Measurements from ENCODE around the gene PIP4K2C.

PIP4K2C gene

DNA sequence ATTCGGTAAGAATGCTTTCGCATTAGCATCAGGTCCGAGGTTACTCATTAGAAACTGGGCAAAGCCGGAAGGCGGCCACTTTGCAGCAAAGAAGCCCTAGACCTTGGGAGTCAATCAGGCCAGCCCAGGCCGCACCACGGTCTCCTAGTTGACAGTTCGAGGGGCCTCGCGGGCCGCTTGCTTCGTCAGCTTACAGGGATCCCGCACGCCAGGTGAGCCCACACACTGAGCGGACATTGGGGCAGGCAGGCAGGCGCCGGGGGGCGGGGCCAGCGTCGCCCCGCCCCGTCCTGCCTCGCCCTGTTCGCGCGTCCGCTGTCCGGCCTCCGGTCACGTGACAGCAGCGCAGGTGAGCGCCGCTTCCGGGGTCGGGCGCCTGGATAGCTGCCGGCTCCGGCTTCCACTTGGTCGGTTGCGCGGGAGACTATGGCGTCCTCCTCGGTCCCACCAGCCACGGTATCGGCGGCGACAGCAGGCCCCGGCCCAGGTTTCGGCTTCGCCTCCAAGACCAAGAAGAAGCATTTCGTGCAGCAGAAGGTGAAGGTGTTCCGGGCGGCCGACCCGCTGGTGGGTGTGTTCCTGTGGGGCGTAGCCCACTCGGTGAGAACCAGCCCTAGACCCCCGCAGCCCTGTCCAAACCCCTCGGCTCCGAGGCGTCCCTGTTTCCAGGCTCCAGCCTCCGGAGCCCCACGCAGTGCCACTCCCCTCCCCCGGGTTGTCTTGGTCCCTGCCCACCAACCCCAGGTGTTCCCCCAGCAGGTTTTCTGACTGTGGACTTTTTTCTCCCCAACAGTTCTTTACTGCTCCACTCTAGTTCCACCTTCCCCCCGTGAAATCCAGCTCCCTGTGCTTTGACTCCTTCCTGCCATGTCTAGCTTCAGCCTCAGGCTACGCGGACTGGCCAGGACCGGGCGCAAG lies at the start of gene PIP4K2C:
Gene PIP4K2C, plus strand, starts transcription at position 329 of the 918 bp plus-strand sequence. Its CDS starts 98 bp downstream, at position 427.
- DNase-seq, result peak; percentile 97

DNA sequence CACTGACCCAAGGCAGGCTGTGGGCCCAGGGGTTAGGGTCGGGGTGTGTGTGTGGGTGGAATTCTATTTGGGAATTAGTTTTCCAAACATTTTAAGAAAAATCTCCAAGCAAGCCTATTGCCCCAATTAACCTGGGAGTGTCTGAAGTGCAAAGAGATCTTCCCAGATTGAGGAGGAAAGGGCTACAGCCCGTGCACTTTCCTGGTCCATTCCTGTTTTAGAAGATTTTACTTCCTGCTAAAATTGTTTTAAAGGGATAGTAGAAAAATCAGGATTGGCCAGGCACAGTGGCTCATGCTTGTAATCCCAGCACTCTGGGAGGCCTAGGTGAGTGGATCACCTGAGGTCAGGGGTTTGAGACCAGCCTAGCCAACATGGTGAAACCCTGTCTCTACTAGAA lies 49.3 kb upstream of the PIP4K2C start:
- no peak for DNase-seq

DNA sequence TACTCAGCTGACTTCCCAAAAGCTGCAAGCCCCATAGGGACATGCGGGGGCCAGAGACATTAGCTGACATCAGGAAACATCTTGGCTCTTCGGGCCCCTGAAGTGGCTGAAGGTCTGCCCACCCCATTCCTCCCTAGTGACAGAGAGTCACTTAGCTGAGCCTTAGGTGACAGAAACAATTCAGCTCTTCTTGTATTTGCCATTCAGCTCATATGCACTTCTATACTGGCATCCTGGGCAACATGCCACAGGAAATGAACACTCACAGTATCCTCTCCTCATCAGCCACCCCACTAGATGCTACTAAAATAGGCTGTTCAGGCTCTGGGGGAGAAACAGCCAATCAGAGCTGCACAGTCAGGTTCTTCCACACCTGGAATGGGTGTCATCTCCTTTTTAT lies 47.4 kb upstream of the PIP4K2C start:
- peak; percentile 28 for DNase-seq

DNA sequence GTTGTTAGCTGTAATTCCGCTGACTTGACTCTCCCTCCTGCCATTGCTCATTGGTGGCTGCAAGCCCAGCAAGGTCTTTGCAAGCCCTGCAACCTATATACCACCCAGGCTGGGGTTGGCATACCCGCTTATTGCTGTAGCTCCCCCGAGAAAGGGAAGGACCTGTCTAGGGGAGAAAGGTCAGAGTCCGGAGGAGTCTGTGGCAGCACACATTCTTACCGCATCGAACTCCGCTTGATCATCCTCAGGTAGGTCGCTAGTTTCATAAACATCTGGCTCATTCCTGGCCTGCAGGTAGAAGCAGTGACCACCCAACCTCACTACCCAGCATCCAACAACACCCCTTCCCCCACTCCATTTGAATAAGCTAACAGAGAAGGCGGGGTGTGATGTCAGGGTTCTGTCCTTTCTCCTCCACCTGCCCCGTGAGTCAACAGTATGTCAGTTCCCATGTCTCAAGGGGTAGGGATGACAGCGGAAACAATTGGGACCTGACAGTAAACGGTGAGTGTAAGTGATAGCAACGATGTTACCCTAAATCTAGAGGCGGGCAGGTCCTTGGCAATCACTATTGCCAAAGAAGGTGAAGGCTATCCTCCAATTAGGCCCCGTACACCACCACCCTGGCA lies 45.1 kb upstream of the PIP4K2C start:
- DNase-seq, result peak; percentile 92

DNA sequence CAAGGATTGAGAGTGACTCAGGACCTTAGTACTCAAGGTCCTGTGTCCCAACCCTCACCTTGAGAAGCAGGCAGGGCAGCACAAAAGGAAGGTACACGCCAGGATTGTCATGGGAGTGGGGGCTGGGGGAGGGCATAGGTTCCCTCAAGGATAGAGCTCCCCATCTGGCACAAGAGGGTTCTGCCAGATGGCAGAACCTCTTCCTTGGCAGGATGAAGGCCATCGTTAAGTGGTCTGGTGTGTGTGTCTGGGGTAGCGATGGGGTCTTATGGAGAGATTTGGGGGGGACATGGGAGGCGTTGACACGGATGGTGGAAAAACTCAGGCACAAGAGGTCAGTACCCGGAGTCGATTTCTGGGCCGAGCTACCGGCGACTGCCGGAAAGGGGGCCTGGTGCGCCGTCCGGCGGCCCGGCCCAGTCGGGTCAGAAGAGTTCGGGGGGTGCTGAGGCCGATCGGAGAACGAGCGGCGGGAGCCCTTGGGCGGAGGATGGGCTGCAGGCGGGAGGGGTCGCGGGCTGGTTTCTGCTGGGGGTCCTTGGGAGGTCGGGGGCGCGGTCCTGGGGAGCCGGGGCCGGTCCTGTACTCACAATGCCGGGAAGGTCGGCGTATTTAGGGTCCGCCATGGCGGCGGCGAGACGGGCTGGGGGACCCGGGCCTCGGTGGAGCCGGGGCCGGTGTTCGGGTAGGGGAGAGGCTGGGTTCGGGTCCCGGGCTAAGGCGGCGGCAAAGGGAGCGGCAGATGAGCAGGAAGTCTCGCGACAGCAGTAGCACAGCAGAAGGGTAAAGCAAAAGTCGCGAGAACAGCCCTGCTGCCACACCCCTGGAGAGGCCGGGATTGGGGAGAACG lies 44.3 kb upstream of the PIP4K2C start, which contains the start of gene DCTN2:
Gene DCTN2, minus strand, starts transcription at position 755 of the 850 bp plus-strand sequence. Its CDS starts 129 bp downstream, at position 626.
- peak; percentile 99 for DNase-seq

DNA sequence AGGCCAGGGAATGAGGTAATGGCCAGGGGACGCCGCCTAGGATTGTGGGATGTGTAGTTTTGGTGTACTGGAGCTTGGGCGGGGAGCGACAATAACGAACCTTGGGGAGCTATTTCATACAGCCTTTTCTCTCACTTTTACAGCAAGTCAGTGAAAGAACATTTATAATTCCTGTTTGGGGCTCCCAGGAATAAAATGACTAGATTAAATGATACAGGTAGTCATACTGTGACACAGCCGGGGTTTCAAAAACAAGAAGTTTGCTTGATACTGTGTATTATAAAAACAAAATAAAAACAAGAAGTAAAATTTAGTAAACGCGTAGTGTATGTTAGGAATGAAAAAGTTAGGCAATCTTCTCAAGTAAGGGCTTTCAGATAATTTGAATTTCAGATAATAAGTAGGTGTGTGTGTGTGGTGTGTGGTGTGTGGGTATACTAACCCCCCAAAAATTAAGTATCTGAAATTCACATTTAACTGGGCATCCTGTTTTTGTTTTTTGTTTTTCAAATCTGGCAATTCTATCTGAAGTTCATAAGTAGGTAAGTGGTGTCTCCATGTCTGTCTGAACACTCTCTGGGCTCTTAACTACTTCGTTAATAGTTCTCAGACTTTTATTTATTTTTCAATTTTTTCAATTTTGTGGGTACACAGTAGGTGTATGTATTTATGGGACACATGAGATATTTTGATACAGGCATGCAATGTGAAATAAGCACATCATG lies 43.5 kb upstream of the PIP4K2C start:
- no peak for DNase-seq

DNA sequence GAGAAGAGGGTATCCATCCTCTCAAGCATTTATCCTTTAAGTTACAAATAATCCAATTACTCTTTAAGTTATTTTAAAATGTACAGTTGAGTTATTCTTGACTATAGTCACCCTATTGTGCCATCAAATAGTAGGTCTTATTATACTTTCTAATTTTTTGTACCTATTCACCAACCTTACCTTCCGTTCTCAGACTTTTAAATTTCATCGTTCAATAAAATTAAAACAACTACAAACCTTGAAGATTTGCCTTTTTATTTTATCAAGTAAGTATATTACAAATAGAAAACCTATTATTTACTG lies 43.0 kb upstream of the PIP4K2C start:
- no peak for DNase-seq

DNA sequence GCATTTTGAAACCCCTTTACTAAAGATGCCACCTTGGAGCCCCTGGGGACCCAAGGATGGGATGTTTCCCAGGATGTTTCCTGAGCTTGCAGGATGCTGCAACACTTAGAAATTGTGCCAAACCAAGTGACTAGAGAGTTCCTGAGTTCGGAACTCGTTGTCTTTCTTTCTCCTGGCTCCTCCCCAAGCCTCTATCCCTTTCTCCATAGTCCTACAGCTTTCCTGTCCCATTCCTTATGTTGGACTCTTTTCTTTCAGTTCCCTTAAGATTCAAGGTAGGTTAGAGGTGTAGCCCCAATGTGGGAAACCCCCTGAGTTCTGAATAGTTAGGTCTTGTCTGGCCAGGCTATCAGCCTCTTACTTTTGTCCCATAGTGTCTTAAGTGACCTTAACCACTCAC lies 42.5 kb upstream of the PIP4K2C start:
- no peak for DNase-seq

DNA sequence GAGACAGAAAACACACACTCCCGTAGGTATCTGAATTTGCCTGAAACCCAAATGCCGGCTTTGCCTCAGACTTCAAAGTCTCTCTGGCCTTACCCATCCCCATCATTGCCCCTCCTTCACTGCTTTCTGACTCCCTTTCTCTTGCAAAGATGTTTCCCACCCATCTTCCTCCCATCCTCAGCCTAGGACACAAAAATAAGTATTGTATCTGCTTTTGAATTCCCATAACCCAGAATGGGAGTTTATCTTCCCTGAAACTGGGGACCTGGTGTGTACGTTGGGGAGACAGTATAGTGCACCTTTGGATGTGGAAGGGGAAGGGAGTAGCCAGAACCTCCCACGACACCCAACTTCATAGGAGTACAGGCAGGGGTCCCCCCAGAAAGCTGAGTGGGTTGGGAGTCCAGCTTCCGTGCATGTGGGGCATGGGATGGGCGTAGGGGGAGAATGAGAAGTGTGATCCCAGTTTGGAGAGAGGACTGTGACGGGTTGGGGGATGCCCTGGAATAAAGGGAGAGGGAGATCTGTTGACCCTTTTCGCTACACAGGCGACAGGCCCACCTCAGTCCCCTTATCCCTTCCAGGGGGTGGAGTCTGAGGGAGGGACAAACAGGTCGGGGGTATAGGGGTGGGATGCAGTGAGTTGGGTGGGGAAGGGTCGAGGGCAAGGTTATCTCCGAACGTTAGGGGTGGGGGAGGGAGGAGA lies 41.6 kb upstream of the PIP4K2C start:
- no peak for DNase-seq

DNA sequence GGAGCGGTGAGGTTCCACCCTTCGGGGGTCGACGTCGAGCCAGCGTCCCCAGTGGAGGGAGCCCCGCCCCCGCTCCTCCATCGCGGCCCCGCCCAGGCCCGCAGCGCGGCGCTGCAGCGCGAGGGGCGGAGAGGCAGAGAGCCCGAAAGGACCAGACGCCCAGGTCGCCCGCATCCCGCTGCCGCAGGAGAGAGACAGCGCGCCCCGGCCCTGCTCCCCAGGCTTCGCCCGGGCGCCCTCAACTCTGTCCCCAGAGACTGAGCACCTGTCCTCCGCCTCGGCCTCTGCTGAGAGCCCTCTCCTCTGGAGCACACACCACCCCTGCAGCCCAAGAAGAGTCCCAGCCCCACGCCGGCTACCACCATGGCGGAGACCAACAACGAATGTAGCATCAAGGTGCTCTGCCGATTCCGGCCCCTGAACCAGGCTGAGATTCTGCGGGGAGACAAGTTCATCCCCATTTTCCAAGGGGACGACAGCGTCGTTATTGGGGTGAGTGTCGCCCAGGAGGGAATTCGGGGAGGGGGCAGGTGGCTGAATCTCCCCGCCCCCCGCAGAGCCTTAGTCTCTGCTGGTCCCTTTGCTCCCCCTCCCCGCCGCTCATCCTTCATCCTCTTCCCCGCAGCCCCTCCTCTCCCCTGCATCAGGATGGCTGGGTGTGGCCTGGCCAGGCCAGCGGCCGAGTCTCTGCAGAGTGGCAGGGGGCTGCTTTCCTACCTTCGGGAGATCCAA lies 40.9 kb upstream of the PIP4K2C start, which contains the start of gene KIF5A:
Gene KIF5A, plus strand, starts transcription at position 136 of the 732 bp plus-strand sequence. Its CDS starts 228 bp downstream, at position 364.
- DNase-seq, result peak; percentile 75

DNA sequence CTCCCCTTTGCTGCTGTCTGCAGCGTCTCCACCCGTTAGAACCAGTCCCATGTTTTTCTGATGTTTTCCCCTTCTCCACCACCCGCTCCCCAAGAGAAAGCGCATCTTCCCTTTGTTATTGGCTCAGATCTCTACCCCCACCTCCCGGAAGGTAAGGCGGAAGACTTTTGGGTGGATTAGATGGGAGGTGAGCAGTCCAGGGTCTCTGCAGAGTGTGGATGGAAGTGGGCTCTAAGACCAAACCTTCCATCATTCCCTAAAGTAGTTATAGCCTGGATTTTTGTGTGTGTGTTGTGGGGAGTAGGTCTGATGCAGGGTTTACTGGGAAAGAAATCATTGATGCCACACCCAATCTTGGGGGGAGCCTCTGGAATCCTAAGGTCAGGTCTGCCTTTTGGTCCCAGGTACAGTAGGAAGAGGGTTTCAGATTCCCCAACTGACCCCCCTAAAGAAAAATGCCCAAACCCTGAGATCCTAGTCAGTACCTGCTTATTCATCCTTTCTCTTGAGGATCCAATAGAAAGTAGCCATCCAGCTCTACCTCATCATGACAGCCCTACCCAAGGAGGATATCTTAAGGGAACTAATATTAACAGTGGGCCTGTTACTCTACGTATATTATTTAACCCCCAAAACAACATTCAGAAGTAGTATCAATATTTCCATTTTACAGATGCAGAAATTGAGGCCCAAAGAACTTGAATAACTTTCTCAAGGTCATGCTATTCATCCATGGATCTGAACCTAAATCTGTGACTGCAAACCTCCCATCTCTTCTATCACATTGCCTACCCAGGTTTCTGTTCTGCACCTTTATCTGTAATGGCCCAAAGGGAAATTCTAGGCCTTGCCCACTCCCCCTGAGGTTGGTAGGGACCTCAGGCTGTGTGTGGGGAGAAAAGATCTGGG lies 40.1 kb upstream of the PIP4K2C start:
- DNase-seq, result no peak

DNA sequence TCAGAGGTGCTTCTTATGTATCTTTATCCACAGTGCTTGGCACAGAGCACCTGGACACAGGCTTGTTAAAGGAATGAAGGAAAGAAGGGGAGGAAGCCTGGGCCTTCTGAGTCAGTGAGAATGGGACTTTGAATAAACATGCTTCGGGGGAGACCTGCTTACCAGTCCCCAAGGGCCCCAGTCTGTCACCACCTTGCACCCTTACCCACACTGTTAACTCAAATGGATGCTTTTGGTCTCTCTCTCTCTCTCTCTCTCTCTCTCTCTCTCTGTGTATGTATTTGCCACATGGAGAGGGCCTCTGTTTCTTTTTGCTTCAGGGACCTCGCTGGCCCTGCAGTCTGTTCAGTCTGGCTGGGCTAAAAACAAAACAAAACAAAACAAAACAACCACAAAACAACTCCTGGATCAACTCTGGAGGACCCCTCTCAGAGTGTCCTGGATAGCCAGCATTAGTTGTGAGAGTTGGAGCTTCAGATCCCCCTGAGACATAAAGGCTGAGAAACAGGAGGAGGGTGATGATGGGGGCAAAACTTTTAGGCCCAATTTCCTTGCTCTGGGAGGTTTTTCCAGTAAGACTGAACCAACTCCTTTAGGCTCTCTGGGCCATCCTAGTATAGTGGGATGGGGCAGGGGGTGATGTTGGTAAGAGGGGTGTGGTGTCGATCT lies 39.2 kb upstream of the PIP4K2C start:
- DNase-seq, result no peak

DNA sequence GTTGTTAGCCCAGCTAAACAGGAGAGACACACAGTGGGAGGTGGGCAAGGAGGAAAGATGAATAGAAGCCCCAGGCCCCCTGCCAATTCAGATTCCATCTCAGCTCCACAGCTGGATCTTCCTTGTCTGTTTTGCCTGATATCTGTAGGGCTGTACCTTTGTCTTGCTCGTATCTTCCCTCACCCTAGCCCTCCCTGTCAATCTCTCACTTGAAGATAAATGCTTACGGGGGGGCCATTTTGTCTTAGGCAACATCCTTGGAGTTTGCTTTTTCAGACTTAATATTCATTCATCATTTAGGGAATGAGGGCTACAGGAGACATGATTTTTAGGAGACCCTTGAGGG lies 38.7 kb upstream of the PIP4K2C start:
- no peak for DNase-seq

DNA sequence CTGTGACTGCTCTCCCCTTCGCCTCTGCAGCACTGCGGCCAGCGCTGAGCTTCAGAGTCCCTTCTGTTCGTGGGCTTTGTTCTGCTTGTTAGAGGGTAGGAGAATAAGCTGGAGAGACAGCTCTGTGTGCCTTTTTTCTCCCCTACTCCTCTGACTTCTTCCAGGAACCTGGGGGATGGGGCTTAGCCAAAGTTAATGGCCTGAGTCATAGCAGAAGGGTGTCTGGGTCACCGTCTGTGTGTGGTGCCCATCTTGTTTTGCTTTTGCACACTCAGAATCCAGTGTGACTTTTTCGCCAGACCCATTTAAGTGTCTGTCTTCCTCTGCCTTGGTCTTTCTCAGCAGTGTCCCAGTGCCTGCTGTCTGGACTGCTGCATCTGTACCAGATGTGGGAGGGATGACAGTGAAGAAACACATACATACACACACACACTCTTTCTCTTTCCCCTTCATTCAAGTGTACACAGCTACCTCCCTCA lies 38.1 kb upstream of the PIP4K2C start:
- no peak for DNase-seq

DNA sequence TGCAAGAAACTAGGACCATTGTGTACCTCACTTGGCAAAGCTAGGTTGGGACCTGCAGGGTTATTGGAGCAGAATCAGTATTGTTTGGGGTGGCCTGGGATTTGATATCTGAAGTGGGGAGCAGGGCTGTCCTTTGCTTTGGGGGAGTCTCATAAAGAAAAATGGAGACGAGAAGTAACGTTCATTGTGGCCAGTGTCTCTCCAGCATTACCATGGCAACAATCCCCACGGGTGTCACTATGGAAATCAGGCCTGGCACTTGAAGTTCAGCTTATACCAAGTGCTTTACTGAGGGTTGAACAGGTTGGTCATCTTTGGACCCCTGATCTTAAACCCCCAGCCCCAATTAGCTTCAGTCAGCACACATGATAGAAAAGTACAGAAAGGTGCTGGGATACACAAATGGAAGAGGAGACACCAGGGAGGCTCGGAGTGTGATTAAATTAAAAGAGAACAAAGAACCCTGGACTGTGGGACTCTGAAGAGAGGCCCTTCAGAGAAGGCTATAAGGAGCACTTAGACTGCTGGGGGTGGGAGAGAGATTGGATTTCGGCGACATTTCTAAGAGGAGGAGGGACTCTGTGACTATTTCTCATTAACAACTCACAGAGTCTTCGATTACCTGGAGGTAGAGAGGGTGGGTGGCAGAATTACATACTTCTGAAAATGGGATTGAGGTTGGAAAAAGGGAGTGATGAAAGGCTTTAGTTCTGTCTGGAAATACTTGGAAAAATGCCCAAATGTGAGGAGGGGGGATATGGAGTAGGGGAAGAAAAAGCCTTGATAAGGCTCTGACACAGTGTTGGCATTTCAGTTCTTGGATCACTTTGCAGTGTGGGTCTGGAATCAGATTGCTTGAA lies 37.4 kb upstream of the PIP4K2C start:
- DNase-seq, result no peak

DNA sequence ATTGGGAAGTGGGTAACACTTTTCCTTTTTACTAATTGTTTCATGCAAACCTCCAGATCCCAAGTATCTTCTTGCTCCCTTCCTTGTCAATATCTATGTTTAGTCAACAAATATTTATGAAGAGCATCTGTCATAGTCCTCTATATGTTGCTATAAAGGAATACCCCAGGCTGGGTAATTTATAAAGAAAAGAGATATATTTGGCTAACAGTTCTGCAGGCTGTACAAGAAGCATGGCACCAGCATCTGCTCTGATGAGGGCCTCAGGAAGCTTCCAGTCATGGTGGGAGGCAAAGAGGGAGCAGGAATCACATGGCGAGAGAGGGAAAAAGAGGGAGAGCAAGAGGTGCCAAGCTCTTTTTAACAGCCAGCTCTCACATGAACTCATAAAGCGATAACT lies 36.5 kb upstream of the PIP4K2C start:
- no peak for DNase-seq

DNA sequence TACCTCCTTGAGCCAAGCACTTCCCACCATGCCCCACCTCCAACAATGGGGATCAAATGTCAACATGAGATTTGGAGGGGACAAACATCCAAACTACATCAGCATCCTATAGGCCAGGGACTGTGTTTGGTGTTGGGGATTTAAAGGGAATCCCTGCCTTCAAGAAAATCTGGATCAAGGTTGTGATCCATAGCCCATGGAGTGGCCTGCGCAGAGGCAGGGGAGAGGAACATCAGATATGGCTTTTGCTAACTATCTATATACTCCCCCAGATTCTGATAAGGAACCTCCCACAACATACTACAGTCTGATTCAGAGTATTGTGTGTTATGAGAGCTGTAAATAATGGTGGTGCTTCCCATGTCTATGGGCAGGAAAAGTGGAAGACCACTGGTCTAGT lies 36.1 kb upstream of the PIP4K2C start:
- DNase-seq, result no peak

DNA sequence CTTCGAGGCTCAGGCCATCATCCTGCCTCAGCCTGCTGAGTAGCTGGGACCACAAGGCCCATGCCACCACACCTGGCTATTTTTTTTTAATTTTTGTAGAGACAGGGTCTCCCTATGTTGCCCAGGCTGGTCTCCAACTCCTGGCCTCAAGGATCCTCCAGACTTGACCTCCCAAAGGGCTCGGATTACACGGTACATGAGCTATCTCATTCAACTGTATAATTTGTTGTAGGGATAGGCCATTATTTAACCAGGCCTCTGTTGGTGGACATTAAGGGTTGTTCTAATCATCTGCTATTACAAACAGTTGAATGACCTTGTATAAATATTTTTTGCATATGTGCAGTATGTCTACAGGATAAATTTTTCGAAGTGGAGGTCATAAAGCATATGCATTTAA lies 32.1 kb upstream of the PIP4K2C start:
- DNase-seq, result no peak
